Stimulated activated CD4-positive, alpha-beta T cell treated with anti-CD3 and anti-CD28 coated beads, Interleukin-12 subunit alpha, Interleukin-12 subunit beta, amount 100 ng/mL, for 48 hours (primary cell): ENCODE data around the gene PRC1.
A peak's percentile ranks its signal among the peaks of the same experiment; 100 is the strongest.

Source experiments
- DNase-seq, 3 donors: peaks; one replicate each; pipeline ENCODE4 v3.0.0-alpha.2; 2020; ENCODE audit warnings: low read depth in 2 of 3, low spot score in 1 of 3

Gene PRC1

DNA sequence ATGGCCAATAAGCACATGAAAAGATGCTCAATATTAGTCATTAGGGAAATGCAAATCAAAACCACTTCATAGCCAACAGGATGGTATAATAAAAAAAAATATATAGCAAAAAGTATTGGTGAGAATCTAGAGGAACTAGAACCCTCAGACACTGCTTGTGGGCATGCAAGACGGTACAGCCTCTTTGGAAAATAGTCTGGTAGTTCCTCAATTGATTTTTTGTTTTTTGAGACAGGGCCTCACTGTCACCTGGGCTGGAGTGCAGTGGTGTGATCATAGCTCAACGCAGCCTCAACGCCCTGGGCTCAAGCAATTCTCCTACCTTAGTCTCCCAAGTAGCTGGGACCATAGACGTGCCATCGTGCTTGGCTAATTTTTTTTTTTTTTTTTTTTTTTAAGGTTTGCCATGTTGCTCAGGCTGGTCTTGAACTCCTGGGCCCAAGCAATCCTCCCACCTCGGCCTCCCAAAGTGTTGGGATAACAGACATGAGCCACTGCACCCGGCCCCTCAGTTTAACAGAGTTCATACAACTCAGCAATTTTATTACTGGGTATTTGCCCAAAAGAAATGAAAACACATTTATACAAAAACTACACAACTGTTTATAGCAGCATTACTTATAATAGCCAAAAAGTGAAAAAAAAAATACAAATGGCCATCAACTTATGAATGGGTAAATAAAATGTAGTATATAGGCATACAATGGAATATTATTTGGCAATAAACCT, 5.1 kb downstream of the PRC1 start:
- no peak for DNase-seq

DNA sequence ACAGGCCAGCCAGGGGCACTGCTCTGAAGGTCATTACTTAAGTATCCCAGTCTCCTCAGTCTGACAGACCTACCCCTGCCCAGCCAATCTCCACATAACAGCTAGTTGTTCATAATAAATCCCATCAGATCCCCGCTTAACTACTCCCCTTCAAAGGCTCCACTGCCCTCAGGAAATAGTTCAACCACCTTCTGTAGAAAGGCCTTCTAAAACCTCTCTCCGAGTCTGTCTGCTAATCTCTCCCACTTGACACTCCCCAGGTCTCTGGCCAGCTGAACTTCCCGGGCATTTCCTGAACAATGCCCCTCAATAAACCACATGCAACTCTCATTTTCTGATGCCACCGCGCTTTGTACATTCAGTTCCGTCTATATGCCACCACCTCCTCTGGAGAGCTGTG, 6.0 kb downstream of the PRC1 start:
- DNase-seq = no peak

DNA sequence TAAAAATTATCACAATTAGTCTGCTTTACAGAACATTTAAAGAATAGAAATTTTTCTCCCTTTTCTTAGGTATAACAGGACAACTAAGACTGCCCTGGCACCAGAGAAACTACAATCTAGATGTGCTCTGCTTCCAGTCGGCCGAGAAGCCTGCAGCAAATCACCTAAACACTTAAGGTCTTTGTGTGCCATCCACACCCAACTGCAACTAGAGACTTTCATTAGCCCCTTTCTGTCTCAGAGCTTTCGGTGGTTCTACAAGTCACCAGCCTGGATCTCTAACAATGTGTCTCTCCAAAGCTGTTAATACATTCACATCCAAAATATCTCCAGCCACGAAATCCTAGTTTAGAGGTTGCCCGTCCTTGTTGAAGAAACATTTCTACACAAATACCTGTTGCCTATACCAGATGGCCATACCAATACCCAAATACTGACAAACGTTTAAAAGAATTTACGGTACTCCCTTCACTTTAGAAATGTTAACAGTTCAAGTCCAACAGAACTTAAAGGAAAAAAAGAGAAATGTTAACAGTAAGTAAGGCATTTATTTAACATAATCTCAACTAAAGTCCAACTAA, 6.7 kb downstream of the PRC1 start:
- no peak for DNase-seq

DNA sequence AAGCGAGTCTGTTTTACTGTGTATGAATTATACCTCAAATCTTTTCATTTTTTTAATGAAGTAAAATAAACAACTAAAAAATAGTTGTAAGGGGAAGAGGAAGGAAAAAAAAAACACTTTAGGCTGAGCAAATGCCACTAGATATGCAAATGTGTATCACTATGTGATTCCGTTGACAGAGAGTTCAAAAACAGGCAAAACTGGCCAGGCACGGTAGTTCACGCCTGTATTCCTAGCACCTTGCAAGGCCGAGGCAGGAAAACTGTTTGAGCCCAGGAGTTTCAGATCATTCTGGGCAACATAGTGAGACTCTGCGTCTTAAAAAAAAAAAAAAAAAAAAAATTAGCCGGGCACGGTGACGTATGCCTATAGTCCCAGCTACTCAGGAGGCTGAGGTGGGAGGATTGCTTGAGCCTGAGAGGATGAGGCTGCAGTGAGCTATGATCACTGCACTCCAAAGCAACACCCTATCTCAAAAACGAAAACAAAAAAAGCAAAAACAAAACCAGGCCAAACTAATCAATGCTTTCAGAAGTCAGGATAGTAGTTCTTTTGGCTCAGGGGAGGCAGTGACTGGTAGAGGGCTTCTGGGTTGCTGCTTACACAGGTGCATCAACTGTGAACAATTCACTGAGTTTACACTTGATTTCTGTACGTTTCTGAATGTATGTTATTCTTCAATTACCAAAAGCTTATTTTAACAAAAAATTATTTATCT, 7.4 kb downstream of the PRC1 start:
- no peak for DNase-seq

DNA sequence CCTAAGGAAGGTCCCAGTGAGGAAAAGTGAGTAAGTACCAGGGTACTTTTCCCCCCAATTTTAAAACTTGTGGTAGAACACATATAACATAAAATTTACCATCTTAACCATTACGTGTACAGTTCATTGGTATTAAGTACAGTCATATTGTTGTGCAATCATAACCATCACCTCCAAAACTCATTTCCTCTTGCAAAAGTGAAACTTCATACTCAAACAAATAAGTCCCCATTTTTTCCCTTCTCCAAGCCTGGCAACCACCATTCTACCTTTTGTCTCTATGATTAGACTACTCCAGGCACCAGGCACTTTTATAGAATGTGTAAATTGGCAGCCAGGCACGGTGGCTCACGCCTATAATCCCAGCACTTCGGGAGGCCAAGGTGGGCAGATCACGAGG, 12.2 kb downstream of the PRC1 start:
- DNase-seq = no peak

DNA sequence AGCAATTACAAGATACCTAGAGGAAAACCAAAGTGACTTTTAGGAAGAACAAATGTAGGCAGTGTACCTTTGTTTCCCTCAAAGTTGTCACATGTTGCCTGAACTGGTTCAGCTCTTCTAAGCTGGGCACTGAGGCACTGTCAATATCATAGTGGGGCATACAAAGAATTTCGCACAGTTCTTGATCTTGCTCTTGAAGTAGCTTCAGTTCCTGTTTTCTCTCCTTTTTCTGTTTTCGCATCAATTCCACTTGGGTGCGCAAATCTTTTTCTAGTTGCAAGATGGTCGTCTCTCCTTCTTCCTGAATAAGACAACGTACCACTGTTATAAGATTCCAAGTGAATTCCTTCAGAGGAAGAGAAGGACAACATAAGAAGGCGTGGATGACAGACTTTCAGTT, 12.7 kb downstream of the PRC1 start:
- no peak for DNase-seq

DNA sequence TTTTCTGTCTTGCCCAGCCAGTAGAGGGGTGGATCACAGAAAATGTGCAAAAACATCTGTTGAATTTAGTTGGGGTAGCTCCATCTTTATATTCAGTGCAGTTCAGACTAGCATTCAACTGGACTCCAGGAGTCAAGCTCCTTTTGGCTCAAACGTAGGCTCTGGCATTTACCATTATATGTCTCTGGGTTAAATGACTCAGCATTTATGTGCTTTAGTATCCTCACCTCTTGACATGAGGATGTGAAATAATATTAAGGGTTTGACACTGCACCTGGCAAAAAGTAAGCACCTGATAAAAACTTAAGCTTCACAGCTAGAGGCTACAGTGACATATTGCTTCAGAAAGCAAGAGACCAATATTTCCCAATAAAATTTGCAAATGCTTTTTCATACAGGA, 14.8 kb downstream of the PRC1 start:
- no peak for DNase-seq

DNA sequence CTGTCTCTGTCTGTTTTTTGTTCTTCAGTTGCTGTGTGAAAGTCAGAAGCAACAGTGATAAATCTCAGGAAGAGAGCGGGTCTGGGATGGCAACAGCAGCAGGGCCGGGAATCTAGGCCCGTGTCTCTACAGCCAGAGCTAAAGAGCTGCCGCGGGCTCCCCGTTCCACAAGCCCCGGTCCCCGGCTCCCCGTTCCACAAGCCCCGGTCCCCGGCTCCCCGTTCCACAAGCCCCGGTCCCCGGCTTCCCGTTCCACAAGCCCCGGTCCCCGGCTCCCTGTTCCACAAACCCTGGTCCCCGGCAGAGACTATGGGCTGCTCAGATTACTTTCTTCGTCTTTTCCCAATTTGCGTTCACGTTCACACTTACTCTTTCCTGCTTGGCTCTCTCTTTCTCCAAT, 20.1 kb downstream of the PRC1 start:
- DNase-seq = no peak

DNA sequence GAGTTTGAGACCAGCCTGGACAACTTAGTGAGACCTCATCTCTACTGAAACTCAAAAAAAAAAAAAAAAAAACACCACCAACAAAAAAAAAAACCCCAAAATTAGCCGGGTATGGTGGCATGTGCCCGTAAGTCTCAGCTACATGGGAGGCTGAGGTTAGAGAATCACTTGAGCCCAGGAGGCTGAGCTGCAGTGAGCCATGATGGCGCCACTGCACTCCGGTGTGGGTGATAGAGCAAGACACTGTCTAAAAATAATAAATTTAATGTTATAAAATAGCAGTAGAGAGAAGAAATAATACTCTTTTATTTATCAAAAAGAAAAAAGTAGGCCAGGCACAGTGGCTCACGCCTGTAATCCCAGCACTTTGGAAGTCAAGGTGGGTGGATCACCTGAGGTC, 22.2 kb downstream of the PRC1 start:
- no peak for DNase-seq

DNA sequence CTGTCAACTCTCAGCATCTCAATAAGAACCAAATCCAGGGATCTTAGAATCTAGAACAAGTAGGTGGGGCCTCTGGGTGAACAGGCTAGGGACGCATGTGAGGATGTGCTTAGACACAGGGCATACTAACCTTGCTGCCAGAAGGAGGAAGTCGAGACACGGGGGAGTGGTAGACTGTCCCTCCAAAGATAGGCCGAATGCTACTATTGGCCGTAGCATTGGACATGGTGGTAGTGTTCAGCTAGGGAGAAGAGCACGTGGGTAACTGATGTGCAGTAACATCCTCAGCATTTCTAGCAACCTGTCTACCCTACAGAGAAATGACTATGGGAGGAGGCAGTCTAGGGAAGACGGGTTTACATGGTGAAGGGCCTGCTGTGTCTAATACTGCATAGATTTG, 24.1 kb downstream of the PRC1 start:
- DNase-seq = no peak

DNA sequence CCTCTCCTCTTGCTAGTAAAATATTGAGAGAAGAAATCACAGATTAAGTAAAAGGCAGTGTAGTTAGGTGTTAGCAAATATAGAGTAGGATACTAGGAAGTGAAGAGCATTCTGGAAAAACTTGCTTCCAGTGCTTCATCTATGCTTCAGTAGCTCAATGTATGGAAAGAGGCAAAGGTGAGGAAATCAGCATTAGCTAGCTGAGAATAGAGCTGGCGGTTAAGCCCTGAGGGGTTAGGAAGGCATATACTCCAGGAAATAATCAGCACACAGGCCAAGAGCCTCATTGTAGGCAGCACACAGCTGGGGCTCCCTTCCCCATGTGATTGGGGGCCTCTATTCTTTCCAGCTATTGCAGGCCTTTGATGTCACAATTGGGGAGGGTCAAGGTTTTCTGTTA, 25.9 kb downstream of the PRC1 start:
- DNase-seq = no peak

DNA sequence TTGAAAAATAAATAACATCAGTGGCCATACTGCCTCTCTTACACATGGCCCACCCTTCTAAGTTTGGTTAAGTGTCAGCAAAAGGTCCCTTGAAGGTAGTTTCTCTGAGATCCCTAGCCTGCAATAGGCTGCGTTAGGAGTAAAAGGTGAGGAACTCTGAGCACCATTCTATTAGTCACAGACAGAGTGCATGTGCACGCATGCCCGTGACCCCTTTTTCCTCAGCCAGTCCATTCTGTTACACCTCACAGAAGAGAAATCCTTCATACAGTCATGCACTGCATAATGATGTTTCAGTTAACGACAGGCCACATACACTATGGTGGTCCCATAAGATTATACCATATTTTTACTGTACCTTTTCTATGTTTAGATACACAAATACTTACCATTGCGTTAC, 27.1 kb downstream of the PRC1 start:
- no peak for DNase-seq

DNA sequence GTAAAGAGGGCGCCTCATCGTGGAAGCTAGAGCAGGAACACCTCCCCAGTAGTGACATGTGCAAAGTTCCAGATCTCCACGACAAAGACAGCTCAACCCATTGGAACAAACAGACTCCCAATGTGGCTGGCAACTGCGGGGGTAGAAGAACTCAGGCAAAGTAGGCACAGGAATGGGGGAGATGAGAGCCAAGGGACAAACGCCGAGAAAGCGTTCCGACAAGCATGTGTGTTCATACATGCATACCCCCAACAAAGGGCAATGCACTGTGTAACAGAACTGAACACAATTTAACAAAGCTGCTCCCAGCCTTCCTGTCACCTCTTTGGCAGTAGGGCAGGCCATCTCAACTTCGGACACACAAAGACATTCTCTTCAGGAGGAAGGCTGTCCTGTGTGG, 28.1 kb downstream of the PRC1 start:
- DNase-seq = no peak

DNA sequence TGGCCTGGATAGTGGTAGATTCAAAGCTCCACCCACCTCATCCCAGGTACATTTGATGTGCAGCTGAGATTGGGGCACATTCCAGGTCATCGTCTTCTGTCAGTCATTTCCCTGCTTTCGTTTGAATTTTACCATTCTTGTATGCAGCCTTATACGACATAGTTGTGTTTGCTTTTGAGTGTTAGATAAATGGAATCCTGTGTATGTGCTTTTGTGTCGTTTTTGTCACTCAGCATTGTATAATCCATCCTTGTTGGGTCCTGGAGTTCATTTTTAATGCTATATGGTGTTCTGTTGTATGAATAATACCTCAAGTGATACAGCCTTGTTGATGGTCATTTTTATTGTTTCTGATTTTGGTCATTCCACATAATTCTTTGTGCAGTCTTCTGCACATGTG, 32.3 kb downstream of the PRC1 start:
- DNase-seq = no peak

DNA sequence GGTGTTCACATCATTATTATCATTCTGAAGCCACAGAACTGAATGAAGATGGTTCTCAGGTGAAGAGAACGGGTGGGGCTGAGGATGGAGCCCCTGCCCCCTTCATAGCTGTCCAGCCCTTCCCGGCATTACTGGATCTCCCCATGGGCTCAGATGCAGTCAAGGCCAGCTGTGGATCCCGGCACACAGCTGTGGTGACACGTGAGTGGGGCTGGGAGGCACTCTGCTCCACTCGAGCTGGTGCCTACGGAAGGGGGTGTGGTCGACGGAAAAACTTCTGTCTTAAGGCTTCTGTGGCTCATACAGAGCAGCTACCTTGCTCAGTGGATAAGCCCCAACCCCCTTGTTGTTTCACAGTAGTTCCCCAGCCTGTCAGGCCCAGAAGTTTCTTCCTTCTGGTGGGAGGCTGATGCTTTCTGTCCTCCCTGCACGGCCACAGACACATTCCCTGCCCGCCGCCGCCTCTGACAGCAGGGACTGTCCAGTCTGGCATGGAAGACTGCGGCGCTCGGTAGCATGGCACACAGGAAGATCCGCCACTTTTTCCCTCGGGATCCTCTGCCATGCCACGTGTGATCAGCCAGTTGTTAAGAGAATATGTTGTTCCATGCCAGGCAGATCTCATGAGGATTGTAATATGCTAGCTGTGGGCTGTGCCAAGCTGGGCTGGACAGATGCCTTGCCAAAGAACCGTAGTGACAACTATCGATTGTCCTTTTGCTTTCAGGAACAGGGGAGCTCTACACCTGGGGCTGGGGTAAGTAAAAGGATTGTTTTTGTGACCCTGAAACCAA, 33.8 kb downstream of the PRC1 start:
- DNase-seq = no peak

DNA sequence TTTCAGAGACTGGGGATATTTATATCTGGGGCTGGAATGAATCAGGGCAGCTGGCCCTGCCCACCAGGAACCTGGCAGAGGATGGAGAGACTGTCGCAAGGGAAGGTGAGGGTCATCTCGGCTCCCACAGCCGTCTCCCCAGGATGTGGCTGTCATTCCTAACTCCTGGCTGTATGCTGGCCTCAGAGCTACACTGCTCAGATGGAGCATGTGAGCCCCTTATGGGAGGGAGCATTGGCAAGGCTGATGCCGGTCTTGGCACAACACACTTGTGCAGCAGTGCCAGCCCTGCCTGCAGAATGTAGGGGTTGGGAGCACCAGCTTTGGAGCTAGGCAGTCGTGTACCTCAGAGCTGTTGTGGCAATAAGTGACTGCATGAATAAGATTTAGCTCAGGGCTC, 34.4 kb downstream of the PRC1 start:
- no peak for DNase-seq

DNA sequence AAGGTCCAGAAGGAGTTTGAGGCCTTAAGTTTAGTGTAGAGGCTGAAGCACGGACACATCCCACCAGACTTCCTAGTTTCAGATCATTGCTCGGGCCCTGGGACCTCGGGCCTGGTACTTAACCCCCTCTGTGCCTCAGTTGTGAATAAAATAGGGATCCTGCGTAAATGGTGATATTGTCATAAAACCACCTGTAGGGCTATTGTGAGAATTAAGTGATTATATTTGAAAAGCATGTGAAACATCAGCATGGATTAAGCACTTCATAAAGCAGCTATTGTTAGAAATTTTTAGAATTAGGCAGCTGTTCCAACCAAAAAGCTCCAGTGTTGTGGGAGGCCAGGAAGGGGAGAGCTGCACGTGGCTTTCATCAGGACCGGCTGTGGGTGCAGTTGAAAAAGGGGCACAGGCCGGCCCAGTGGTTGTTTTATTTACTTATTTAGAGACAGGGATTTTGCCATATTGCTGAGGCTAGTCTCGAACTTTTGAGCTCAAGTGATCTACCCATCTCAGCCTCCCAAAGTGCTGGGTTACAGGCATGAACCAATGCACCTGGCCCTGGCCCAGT, 35.2 kb downstream of the PRC1 start:
- no peak for DNase-seq

DNA sequence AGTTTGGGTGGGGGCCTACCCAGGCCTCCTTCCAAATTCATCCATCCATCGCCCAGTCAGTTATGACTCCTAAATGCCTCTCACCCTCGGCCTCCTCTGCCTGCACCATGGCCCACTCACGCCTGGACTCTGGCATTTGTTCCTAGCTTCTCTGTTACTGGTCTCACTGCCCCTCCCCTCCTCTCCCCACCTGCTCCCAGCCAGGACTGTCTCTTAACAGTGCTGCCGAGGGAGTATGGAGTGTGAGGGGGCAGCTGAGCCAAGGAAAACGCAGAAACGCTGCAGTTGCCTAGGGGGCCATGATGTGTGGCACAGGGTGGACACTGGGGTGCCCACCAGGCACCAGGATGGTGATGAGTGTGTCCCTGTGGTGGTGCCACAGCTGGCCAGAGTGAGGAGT, 36.5 kb downstream of the PRC1 start:
- no peak for DNase-seq

DNA sequence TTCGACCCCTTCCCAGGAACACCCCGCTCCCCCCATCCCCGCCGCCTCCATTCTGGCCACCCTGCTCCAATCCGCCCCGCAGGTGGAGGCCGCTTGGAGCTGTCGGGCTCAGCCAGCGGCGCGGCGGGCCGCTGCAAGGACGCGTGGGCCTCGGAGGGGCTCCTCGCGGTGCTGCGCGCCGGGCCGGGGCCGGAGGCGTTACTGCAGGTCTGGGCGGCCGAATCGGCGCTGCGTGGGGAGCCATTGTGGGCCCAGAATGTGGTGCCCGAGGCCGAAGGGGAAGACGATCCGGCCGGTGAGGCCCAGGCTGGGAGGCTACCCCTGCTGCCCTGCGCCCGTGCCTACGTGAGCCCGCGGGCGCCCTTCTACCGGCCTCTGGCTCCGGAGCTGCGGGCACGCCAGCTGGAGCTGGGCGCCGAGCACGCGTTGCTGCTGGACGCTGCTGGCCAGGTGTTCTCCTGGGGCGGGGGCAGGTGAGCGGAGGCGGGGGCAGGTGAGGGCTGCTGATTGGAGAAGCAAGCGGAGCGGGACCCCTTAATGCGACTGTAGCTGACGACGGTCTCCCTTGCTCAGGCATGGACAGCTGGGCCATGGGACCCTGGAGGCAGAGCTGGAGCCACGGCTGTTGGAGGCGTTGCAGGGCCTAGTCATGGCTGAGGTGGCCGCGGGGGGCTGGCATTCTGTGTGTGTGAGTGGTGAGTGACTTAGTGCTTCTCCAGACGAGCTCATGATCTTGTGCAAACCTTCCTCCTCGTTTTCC, 37.1 kb downstream of the PRC1 start:
- no peak for DNase-seq

DNA sequence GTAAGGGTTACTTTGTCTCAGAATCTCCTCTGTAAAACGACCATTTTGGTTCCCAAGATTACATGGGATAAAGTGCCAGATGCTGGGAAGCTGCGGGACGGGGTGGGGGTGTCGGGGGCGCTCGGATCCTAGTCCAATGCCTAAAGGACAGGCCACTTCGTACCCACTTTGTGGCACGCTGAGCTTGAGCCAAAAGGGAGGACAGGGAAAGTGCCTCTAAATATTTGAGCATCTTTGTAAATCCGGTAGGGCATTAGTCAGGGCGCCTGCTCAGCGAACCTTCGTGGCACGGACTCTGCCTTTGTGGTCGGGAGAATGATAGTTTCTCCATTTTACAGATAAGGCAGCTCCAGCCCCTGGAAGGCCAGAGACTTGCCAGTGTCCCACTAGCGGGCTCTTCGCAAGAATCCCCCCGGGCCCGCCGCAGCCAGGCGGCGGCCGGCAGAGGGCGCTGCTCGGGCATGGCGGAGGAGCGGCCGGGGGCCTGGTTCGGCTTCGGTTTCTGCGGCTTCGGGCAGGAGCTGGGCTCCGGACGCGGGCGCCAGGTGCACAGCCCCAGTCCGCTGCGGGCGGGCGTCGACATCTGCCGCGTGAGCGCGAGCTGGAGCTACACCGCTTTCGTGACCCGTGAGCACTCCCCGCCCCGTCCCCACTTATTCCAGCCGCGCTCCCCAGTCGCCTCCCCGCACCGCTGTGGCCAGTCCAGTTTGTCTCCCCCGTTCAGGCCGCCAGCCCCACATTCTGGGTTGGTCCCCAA, 37.9 kb downstream of the PRC1 start:
- peak in 2 of 3 donors; percentile 52 to 56 for DNase-seq
